NCI-H2029 treated with DMSO at 0.1 percent for 48 hours (cell line): ENCODE data around the gene PBX1.

ENCODE experiments used
- DNase-seq: peaks from one replicate; lab custom pipeline; 2025; lab: John Stamatoyannopoulos, UW

Gene PBX1

GRCh38 chr1:164700683-164701082, 141.7 kb downstream of the PBX1 start:
- no peak for DNase-seq

- DNase-seq: no peak
These were observed 142.3 kb downstream of the PBX1 start for GRCh38 chr1:164701189-164701761.

GRCh38 chr1:164702216-164702615, 143.2 kb downstream of the PBX1 start:
- no peak for DNase-seq

GRCh38 chr1:164702664-164703063, 143.7 kb downstream of the PBX1 start:
- DNase-seq: no peak

- no peak for DNase-seq
These were observed 144.5 kb downstream of the PBX1 start for GRCh38 chr1:164703463-164703862.

- DNase-seq: no peak
These were observed 145.0 kb downstream of the PBX1 start for GRCh38 chr1:164703960-164704411.

- no peak for DNase-seq
These were observed 146.0 kb downstream of the PBX1 start for GRCh38 chr1:164704954-164705353.

- no peak for DNase-seq
These were observed 147.6 kb downstream of the PBX1 start for GRCh38 chr1:164706606-164706987.

- DNase-seq: no peak
These were observed 148.9 kb downstream of the PBX1 start for GRCh38 chr1:164707868-164708331.

GRCh38 chr1:164708596-164708995, 149.6 kb downstream of the PBX1 start:
- DNase-seq: no peak

GRCh38 chr1:164709126-164709525, 150.1 kb downstream of the PBX1 start:
- DNase-seq: no peak

- no peak for DNase-seq
These were observed 150.7 kb downstream of the PBX1 start for GRCh38 chr1:164709541-164710278.

GRCh38 chr1:164712131-164713036, 153.4 kb downstream of the PBX1 start:
- no peak for DNase-seq

GRCh38 chr1:164713456-164714207, 154.6 kb downstream of the PBX1 start:
- no peak for DNase-seq

GRCh38 chr1:164716992-164717703, 158.2 kb downstream of the PBX1 start:
- no peak for DNase-seq

GRCh38 chr1:164718821-164719220, 159.8 kb downstream of the PBX1 start:
- no peak for DNase-seq

- no peak for DNase-seq
These were observed 160.9 kb downstream of the PBX1 start for GRCh38 chr1:164719676-164720439.

GRCh38 chr1:164720440-164721227, 161.7 kb downstream of the PBX1 start:
- DNase-seq: no peak

- DNase-seq: no peak
These were observed 162.2 kb downstream of the PBX1 start for GRCh38 chr1:164721228-164721496.

GRCh38 chr1:164723296-164723798, 164.4 kb downstream of the PBX1 start:
- DNase-seq: no peak
